IMR-90 (cell line): ENCODE measurements around the gene GRB10. TPM values are rescaled to one million over a fixed set of nuclear protein-coding genes. Genes with fewer than 3 reads are reported as not detected.

ENCODE experiments used
- ATAC-seq: fragments of 200-7000 bp; cut with Tn5 transposase; 2 replicates; pipeline ENCODE4 v1.9.1; 2020; ENCODE audit warnings: low read depth, mild to moderate bottlenecking, moderate library complexity
- BruUV-seq: library from RNA; stranded (reverse); fragments of 400-500 nt; replicated peaks from 2 replicates; lab custom pipeline; 2021; lab: Mats Ljungman, UMichigan
- CTCF ChIA-PET: fragments of 300-600 bp; formaldehyde crosslinking; extraction: SDS; loops from one replicate; lab custom pipeline; 2021; ENCODE audit warnings: antibody characterized with exemption; lab: Yijun Ruan, JAX
- POLR2A ChIA-PET: fragments of 300-600 bp; sonication (Branson Sonifier 250); formaldehyde crosslinking; loops from one replicate; lab custom pipeline; 2022; ENCODE audit warnings: antibody characterized with exemption; ENCODE audit not compliant: unreplicated experiment; lab: Charles Lee
- DNase-seq: peaks from one replicate; pipeline ENCODE4 v3.0.0; 2013
- H2AFZ ChIP-seq: replicated peaks from 2 replicates; pipeline ENCODE3; 2013; ENCODE audit warnings: low read length, mild to moderate bottlenecking; ENCODE audit not compliant: poor library complexity
- H2AK5ac ChIP-seq: 2 replicates; pipeline ENCODE4 v1.6.1; 2013; ENCODE audit warnings: low read depth, low read length, inconsistent platforms
- H2AK9ac ChIP-seq: replicated peaks from 2 replicates; pipeline ENCODE3; 2013; ENCODE audit warnings: mild to moderate bottlenecking, low read depth, low read length, moderate library complexity; ENCODE audit not compliant: poor library complexity
- H2BK120ac ChIP-seq: 2 replicates; pipeline ENCODE4 v1.6.1; 2013; ENCODE audit warnings: low read depth, low read length, inconsistent platforms
- H2BK15ac ChIP-seq: 3 replicates; pipeline ENCODE4 v1.6.1; 2013; ENCODE audit warnings: low read depth, low read length, inconsistent platforms
- H2BK20ac ChIP-seq: 2 replicates; pipeline ENCODE4 v1.6.1; 2013; ENCODE audit warnings: low read depth, mild to moderate bottlenecking, inconsistent platforms, low read length, moderate library complexity
- H2BK5ac ChIP-seq: 2 replicates; pipeline ENCODE4 v1.6.1; 2013; ENCODE audit warnings: mild to moderate bottlenecking, low read depth, low read length, inconsistent platforms; ENCODE audit not compliant: poor library complexity, severe bottlenecking
- H3K14ac ChIP-seq: replicated peaks from 2 replicates; pipeline ENCODE4 v1.6.1; 2013; ENCODE audit warnings: low read depth, low read length, inconsistent platforms
- H3K18ac ChIP-seq: 2 replicates; pipeline ENCODE4 v1.6.1; 2013; ENCODE audit warnings: low read depth, low read length, control low read depth
- H3K23ac ChIP-seq: 2 replicates; pipeline ENCODE4 v1.6.1; 2013; ENCODE audit warnings: low read depth, low read length, inconsistent platforms
- H3K27ac ChIP-seq: 2 replicates; pipeline ENCODE4 v1.5.1; 2013; ENCODE audit warnings: mild to moderate bottlenecking, control low read depth, low read length; ENCODE audit not compliant: insufficient read depth
- H3K27me3 ChIP-seq: 2 replicates; pipeline ENCODE4 v1.6.1; 2013; ENCODE audit warnings: low read length; ENCODE audit not compliant: control insufficient read depth, insufficient read depth
- H3K36me3 ChIP-seq: 2 replicates; pipeline ENCODE4 v1.6.1; 2013; ENCODE audit warnings: low read length, mixed read lengths; ENCODE audit not compliant: control insufficient read depth, insufficient read depth
- H3K4ac ChIP-seq: 2 replicates; pipeline ENCODE4 v1.6.1; 2013; ENCODE audit warnings: low read depth, low read length, inconsistent platforms
- H3K4me1 ChIP-seq: 2 replicates; pipeline ENCODE4 v1.6.1; 2013; ENCODE audit warnings: low read length, mixed read lengths; ENCODE audit not compliant: control insufficient read depth, insufficient read depth
- H3K4me2 ChIP-seq: 2 replicates; pipeline ENCODE4 v1.6.1; 2013; ENCODE audit warnings: low read depth, mild to moderate bottlenecking, control low read depth, low read length, moderate library complexity
- H3K4me3 ChIP-seq: 2 replicates; pipeline ENCODE4 v1.5.1; 2013; ENCODE audit warnings: low read depth, mild to moderate bottlenecking, control low read depth, low read length, moderate library complexity; ENCODE audit not compliant: insufficient read depth
- H3K56ac ChIP-seq: 2 replicates; pipeline ENCODE4 v1.6.1; 2013; ENCODE audit warnings: low read length, inconsistent platforms; ENCODE audit not compliant: insufficient read depth; ENCODE audit errors: extremely low read depth
- H3K79me1 ChIP-seq, 2 experiments: 2 replicates each; pipeline ENCODE4 v1.6.1; 2013; ENCODE audit warnings: low read length in 2 of 2, inconsistent platforms in 1 of 2, low read depth in 1 of 2
- H3K9ac ChIP-seq: 2 replicates; pipeline ENCODE4 v1.6.1; 2013; ENCODE audit warnings: low read depth, low read length, control low read depth
- H3K9me1 ChIP-seq: 2 replicates; pipeline ENCODE4 v1.6.1; 2013; ENCODE audit warnings: low read length, inconsistent platforms; ENCODE audit not compliant: insufficient read depth
- H3K9me3 ChIP-seq: 2 replicates; pipeline ENCODE4 v1.6.1; 2013; ENCODE audit warnings: low read length; ENCODE audit not compliant: control insufficient read depth, insufficient read depth
- H4K20me1 ChIP-seq: 2 replicates; pipeline ENCODE4 v1.6.1; 2013; ENCODE audit warnings: low read length, inconsistent platforms; ENCODE audit not compliant: insufficient read depth
- H4K5ac ChIP-seq: 2 replicates; pipeline ENCODE4 v1.6.1; 2013; ENCODE audit warnings: mild to moderate bottlenecking, low read depth, low read length, control low read depth
- H4K8ac ChIP-seq, 2 experiments: 2 replicates each; pipeline ENCODE4 v1.6.1; 2013; ENCODE audit warnings: low read depth in 2 of 2, low read length in 2 of 2, control low read depth in 1 of 2, inconsistent platforms in 1 of 2
- H4K91ac ChIP-seq: 2 replicates; pipeline ENCODE4 v1.6.1; 2013; ENCODE audit warnings: low read depth, low read length, inconsistent platforms; ENCODE audit not compliant: insufficient read depth
- BHLHE40 ChIP-seq: fragments of 150-350 bp; IDR thresholded peaks from 2 replicates; pipeline ENCODE4 v1.6.1; 2016; ENCODE audit warnings: mild to moderate bottlenecking, low read depth, low read length
- CHD1 ChIP-seq: IDR thresholded peaks from 2 replicates; pipeline ENCODE4 v1.6.1; 2012; ENCODE audit warnings: low read depth, low read length, improper control_type of control experiment
- MAZ ChIP-seq: IDR thresholded peaks from 2 replicates; pipeline ENCODE4 v1.6.1; 2012; ENCODE audit warnings: low read depth, mild to moderate bottlenecking, low read length, improper control_type of control experiment, moderate library complexity, borderline replicate concordance
- NFE2L2 ChIP-seq: fragments of 150-350 bp; IDR thresholded peaks from 2 replicates; pipeline ENCODE4 v1.6.1; 2016; ENCODE audit warnings: low read depth, mild to moderate bottlenecking, low read length
- RCOR1 ChIP-seq: IDR thresholded peaks from 2 replicates; pipeline ENCODE4 v1.6.1; 2012; ENCODE audit warnings: mild to moderate bottlenecking, low read length, improper control_type of control experiment; ENCODE audit not compliant: insufficient replicate concordance
- SMC3 ChIP-seq: fragments of 150-350 bp; IDR thresholded peaks from 2 replicates; pipeline ENCODE4 v1.6.1; 2016; ENCODE audit warnings: low read depth, mild to moderate bottlenecking, antibody characterized with exemption, low read length, moderate library complexity
- WGBS, 2 experiments: methylation state at CpG; one replicate each; pipeline versions ENCODE4 v1.1.5 to v1.1.7; 2013; ENCODE audit warnings: missing lambda C conversion rate in 2 of 2; ENCODE audit not compliant: insufficient read length in 1 of 2; ENCODE audit errors: extremely low coverage in 2 of 2; 5-methylcytosine and 5-hydroxymethylcytosine counted together
- dilution Hi-C: fragments of 300-500 bp; cut with HindIII; formaldehyde crosslinking; loops from one replicate; pipeline ENCODE4 v1.14.3; 2018; ENCODE audit warnings: low sequenced_read_pairs; ENCODE audit not compliant: unreplicated experiment
- in situ Hi-C: fragments of 300-500 bp; cut with MboI; formaldehyde crosslinking; loops from 3 replicates; pipeline ENCODE4 v1.14.3; 2019; ENCODE audit warnings: low sequenced_read_pairs, inconsistent platforms, mixed read lengths
- intact Hi-C: fragments of 100-400 bp; cut with micrococcal nuclease; formaldehyde crosslinking; loops from 2 replicates; pipeline ENCODE4 v1.10.0; 2022
- polyA plus RNA-seq, 3 experiments: library from polyadenylated mRNA; depleted of rRNA; stranded (reverse); fragments of >200 nt; gene quantifications; 2 replicates each; pipeline ENCODE4 v1.2.3, GENCODE V29; 2012; ENCODE audit warnings: low replicate concordance in 1 of 3
- total RNA-seq: library from RNA; depleted of rRNA; stranded (reverse); fragments of >200 nt; gene quantifications from 2 replicates; pipeline ENCODE4 v1.2.3, GENCODE V29; 2012

The GRB10 gene
- total and polyA plus RNA-seq, 2 of the 4 experiments (the other 2 are of a cell fraction): 6.3 to 15.1 TPM

- Histone ChIP-seq H3K4ac (no peak overlapping the region), H3K79me1 (peaks cover 6 to 32% of the 10 kb centered on the region in 2 experiments; a peak in 3 of 4 replicates), H3K9me3 (no peaks in the 10 kb centered on the region), H2AK9ac (no peak overlapping the region), H4K8ac (no peak overlapping the region), H3K36me3 (peaks cover 21% of the 10 kb centered on the region), H3K4me3 (no peak overlapping the region), H2BK120ac (no peak overlapping the region), H3K27me3 (no peaks in the 10 kb centered on the region), H3K9me1 (peaks cover 24% of the 10 kb centered on the region; the same call in 1 of the 2 replicates), H2AFZ (no peak overlapping the region), H3K4me1 (peaks cover 5% of the 10 kb centered on the region), H2BK15ac (no peak overlapping the region), H2BK20ac (no peak overlapping the region), H3K18ac (no peak overlapping the region), H3K56ac (no peak overlapping the region), H3K27ac (no peak overlapping the region), H4K5ac (no peak overlapping the region), H4K91ac (no peak overlapping the region), H3K14ac (no peak overlapping the region), H2AK5ac (no peak overlapping the region), H3K23ac (no peak overlapping the region), H3K4me2 (no peak overlapping the region), H4K20me1 (peaks cover 52% of the 10 kb centered on the region), H2BK5ac (no peak overlapping the region), H3K9ac (no peak overlapping the region)
- intact Hi-C loops (no loop called here), in situ Hi-C loops (no loop called here), dilution Hi-C loops (no loop called here)
- WGBS, 2 experiments: no CpG with 5 or more reads among the region's 2 CpGs
- BruUV-seq: no TSS peak
- CTCF ChIA-PET: no interaction called here
- POLR2A ChIA-PET: no interaction called here
- ATAC-seq (no peak), DNase-seq (no peak)
- TF ChIP-seq CHD1 (no peak), MAZ (no peak), SMC3 (no peak), RCOR1 (no peak), NFE2L2 (no peak), BHLHE40 (no peak)
These were observed 119.7 kb downstream of the GRB10 start for GRCh38 chr7:50662996-50663395.
